ENCODE measurements around the gene LRRC45. TPM values are rescaled to one million over a fixed set of nuclear protein-coding genes. Genes with fewer than 3 reads are reported as not detected.

Gene LRRC45
- total RNA-seq, 1 donor from 2014 or later = 39.4 TPM

GRCh38 chr17:82055965-82056728 is 33.0 kb downstream of the LRRC45 start:
- Mint-ChIP-seq H3K27me3 (no peaks in the 10 kb centered on the region), H3K4me1 (ENCODE audit: low read depth) (peaks cover 2% of the 10 kb centered on the region), H3K4me3 (ENCODE audit: low read depth) (no peak overlapping the region)

GRCh38 chr17:82056729-82057621 is 33.9 kb downstream of the LRRC45 start:
- H3K36me3 Mint-ChIP-seq (ENCODE audit: insufficient read depth) = peaks cover 2% of the 10 kb centered on the region
- TF ChIP-seq CTCF (IDR thresholded peaks at IDR 0.05; ENCODE audit: unreplicated experiment) = no peak
- no peak for DNase-seq (ENCODE audit: low spot score, unreplicated experiment)
- H3K4me3 Mint-ChIP-seq (ENCODE audit: low read depth) = no peak overlapping the region
- no peak overlapping the region for H3K27ac Mint-ChIP-seq
- peaks cover 2% of the 10 kb centered on the region for H3K4me1 Mint-ChIP-seq (ENCODE audit: low read depth)
- H3K9me3 Mint-ChIP-seq (ENCODE audit: low read depth) = no peaks in the 10 kb centered on the region
- no peaks in the 10 kb centered on the region for H3K27me3 Mint-ChIP-seq

More at GRCh38 chr17:82055965-82056728, 33.0 kb downstream of the LRRC45 start:
- no peak for DNase-seq (ENCODE audit: low spot score, unreplicated experiment)
- H3K36me3 Mint-ChIP-seq (ENCODE audit: insufficient read depth) = peaks cover 2% of the 10 kb centered on the region
- no peak for TF ChIP-seq CTCF (IDR thresholded peaks at IDR 0.05; ENCODE audit: unreplicated experiment)
- no peaks in the 10 kb centered on the region for H3K9me3 Mint-ChIP-seq (ENCODE audit: low read depth)
- H3K27ac Mint-ChIP-seq = no peak overlapping the region

GRCh38 chr17:82058230-82058854 is 35.2 kb downstream of the LRRC45 start:
- H3K9me3 Mint-ChIP-seq (ENCODE audit: low read depth) = no peaks in the 10 kb centered on the region
- no peak overlapping the region for H3K27ac Mint-ChIP-seq
- H3K4me1 Mint-ChIP-seq (ENCODE audit: low read depth) = peaks cover under 1% of the 10 kb centered on the region
- peaks cover 2% of the 10 kb centered on the region for H3K36me3 Mint-ChIP-seq (ENCODE audit: insufficient read depth)
- H3K4me3 Mint-ChIP-seq (ENCODE audit: low read depth) = no peak overlapping the region
- no peaks in the 10 kb centered on the region for H3K27me3 Mint-ChIP-seq
- no peak for DNase-seq (ENCODE audit: low spot score, unreplicated experiment)
- no peak for TF ChIP-seq CTCF (IDR thresholded peaks at IDR 0.05; ENCODE audit: unreplicated experiment)

GRCh38 chr17:82058855-82059249 is 35.7 kb downstream of the LRRC45 start:
- peaks cover 2% of the 10 kb centered on the region for H3K36me3 Mint-ChIP-seq (ENCODE audit: insufficient read depth)
- no peaks in the 10 kb centered on the region for H3K9me3 Mint-ChIP-seq (ENCODE audit: low read depth)
- TF ChIP-seq CTCF (IDR thresholded peaks at IDR 0.05; ENCODE audit: unreplicated experiment) = no peak
- no peak overlapping the region for H3K4me3 Mint-ChIP-seq (ENCODE audit: low read depth)
- H3K4me1 Mint-ChIP-seq (ENCODE audit: low read depth) = no peaks in the 10 kb centered on the region
- H3K27ac Mint-ChIP-seq = no peak overlapping the region
- no peak for DNase-seq (ENCODE audit: low spot score, unreplicated experiment)
- H3K27me3 Mint-ChIP-seq = no peaks in the 10 kb centered on the region
